Right ventricle myocardium superior (tissue), 1 donor: ENCODE data around the gene C11orf71. TPM values are rescaled to one million over a fixed set of nuclear protein-coding genes. Genes with fewer than 3 reads are reported as not detected.
A peak's percentile ranks its signal among the peaks of the same experiment; 100 is the strongest.

ENCODE experiments used
- ATAC-seq: fragments of 200-7000 bp; cut with Tn5 transposase; one replicate; pipeline ENCODE4 v1.9.1; 2020; ENCODE audit warnings: mild to moderate bottlenecking; ENCODE audit not compliant: poor library complexity
- DNase-seq: peaks from one replicate; pipeline ENCODE4 v3.0.0-alpha.2; 2020
- intact Hi-C: fragments of 100-400 bp; cut with DNase I; formaldehyde crosslinking; loops from one replicate; pipeline ENCODE4 v1.11.2; 2022
- long read RNA-seq: library from polyadenylated mRNA; unstranded; transcript quantifications from one replicate; pipeline ENCODE4 v2.0.0, GENCODE V29; 2021
- total RNA-seq: library from RNA; stranded (reverse); fragmentation: NEBNext Ultra II Directional; extraction: Animal tissue kit (Norgen Biotek cat#: 25700); gene quantifications from one replicate; pipeline ENCODE4 v1.2.1, GENCODE V29; 2021
- donor health status: DM: no; HTN: yes; CAD: no; lungs with severe emphysema.

Gene C11orf71, protein sequence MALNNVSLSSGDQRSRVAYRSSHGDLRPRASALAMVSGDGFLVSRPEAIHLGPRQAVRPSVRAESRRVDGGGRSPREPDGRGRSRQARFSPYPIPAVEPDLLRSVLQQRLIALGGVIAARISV
- total RNA-seq, result 8.9 TPM
- long read RNA-seq, transcript C11orf71-202 (1 exons, 1,980 nt), result major isoform, 24 of 24 reads
- long read RNA-seq, partial matches to known transcripts, result 0 of 24 reads
- long read RNA-seq, other reads (novel, unspliced or antisense), result 0 of 24 reads

DNA sequence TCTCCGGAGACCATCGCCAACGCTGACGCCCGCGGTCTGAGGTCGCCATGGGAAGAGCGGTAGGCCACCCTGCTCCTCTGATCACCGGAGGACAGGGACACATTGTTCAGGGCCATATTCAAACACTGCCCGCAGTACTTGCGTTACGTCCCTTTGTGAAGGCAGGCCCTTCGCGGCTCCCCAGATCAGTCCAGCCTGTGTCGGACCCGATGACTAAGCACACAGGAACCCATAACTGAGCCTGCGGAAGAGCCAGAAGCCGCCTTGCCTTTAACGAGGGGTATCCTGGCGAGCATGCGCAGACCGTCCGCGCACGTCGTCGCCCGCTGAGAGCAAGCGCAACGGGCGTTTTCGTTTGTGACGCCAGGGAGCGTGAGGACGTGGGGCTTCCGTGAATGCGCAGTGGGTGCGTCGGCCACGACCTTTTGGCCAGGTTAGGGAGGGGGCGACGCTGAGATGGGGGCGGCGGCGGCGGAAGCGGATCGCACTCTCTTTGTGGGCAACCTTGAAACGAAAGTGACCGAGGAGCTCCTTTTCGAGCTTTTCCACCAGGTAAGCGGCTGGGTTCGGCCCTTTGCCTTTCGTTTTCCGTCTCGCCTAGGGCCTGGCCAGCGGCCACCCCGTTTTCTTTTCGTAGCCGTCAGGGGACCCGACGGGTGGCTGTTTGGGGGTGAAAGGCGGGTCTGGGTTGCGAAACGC is at the start of gene C11orf71, which contains the start of gene RBM7:
C11orf71 (minus strand) TSS at position 296 of the 699 bp plus-strand sequence; CDS start at position 116, 180 bp downstream.
RBM7 (plus strand) TSS at position 451 of the 699 bp plus-strand sequence; CDS start at position 457, 6 bp downstream.
- DNase-seq, result peak; percentile 99
- ATAC-seq, result peak; percentile 98
- intact Hi-C loops, result no loop called here

DNA sequence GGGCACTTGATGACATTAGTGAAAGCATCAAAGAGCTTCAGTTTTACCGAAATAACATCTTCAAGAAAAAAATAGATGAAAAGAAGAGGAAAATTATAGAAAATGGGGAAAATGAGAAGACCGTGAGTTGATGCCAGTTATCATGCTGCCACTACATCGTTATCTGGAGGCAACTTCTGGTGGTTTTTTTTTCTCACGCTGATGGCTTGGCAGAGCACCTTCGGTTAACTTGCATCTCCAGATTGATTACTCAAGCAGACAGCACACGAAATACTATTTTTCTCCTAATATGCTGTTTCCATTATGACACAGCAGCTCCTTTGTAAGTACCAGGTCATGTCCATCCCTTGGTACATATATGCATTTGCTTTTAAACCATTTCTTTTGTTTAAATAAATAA is 49.5 kb upstream of the C11orf71 start:
- ATAC-seq (no peak), DNase-seq (no peak)
- intact Hi-C loops, result no loop called here

DNA sequence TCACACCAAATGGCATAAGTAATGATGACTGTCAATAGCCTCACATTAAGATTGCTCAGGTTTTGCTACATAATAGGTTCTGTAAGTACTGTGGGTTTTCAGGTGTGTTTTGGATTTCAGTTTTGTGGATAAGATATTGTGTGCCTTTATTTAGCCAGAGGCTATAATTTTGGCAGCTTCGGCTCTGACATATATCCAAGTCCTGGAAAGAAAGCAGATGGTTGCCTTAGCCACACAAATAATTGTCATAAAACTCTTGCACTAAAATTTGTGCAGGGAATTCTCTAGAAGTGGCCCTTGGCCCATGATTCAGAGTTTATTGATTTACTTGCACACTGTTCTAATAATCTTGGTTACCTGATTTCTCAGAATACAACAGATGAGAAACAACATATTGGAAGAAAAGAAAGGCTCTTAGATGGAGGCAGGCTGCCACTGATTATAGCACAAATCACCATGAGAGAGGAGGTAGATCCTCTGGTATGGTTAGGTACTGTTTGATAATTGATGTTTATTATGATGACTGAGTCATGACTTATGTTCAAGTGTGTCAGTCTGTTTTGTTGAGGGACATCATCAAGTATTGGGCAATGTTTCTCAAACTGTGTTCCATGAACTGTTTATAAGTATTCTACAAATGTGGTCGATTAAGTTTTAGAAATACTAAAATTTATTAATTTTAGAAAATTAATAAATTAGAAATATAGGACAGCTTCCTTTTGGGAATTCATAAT is 48.6 kb upstream of the C11orf71 start:
- intact Hi-C loops, result no loop called here
- DNase-seq, result no peak
- peak; percentile 48 for ATAC-seq

DNA sequence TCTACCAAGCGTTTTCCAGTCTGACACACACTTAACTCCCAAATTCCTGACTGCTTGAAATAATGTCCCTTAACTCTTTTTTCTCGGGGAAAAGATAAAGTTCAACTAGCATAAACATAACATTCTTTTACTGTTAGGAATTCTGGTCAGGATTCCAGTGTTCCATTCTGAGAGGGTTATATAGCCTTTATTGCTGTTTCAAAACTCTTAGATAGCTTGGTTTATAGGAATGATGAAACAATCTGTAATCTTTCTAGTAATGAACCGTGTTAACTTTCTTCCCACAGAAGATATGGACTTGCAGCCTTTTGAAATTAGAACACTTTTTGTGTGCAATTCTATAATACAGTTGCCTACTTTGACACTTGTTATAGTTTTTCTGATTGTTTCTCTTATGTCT is 47.6 kb upstream of the C11orf71 start:
- ATAC-seq (no peak), DNase-seq (no peak)
- intact Hi-C loops, result no loop called here

DNA sequence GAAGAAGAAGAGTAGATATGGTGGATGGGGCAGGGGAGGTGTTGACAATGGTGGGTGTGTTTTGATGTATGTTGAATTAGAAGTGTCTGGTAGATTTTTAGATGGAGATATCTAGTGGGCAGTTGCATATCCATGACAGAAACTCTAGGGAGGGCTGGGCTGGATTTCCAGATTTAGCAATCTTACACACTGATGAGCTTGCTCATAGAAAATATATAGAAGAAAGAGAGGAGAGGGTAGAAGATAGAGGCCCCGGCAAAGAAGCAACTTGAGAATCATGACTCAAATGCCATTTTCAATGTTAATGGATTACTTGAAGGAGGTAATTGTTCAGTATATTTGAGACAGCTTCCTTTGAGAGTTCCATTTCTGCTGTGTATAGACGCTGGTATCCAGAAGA is 47.1 kb upstream of the C11orf71 start:
- DNase-seq (no peak), ATAC-seq (no peak)
- intact Hi-C loops, result no loop called here

DNA sequence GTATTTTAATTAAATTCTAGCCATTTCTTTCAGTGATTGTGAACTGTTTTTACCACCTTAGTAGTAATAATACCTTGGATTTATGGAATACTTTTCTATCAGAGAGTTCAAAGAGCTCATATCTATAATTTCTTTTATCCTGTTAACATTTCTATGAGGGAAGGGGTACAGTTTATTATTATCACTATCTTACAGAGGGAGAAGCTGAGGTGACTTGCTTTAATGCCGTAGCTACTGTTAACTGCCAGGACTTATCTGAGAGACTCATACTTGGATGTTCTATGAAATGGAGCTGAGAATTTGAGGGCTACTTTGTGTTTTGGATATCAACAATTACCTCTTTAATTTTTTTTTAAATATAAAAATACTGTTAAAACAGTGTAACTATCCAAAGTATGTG is 42.2 kb upstream of the C11orf71 start:
- intact Hi-C loops, result no loop called here
- ATAC-seq (no peak), DNase-seq (no peak)

DNA sequence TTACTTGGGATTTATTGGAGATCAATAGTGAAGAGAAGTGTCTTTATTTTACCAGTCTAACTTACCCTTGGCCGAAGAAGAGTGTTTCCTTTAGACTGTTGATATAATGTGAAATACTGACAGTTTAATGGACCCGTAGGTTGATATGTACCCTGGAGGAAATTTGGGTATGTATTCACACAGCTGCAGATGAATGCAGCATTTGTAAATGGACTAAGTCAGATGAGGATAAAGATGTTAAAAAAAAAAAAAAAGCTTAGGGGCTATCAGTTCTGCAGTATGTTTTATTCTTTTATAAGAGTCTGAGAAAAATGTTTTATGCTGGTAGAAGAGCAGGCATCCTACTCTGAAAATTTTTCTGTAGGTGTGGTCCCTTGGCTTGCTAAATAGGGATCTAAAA is 41.6 kb upstream of the C11orf71 start:
- DNase-seq, result no peak
- intact Hi-C loops, result no loop called here
- ATAC-seq, result no peak

DNA sequence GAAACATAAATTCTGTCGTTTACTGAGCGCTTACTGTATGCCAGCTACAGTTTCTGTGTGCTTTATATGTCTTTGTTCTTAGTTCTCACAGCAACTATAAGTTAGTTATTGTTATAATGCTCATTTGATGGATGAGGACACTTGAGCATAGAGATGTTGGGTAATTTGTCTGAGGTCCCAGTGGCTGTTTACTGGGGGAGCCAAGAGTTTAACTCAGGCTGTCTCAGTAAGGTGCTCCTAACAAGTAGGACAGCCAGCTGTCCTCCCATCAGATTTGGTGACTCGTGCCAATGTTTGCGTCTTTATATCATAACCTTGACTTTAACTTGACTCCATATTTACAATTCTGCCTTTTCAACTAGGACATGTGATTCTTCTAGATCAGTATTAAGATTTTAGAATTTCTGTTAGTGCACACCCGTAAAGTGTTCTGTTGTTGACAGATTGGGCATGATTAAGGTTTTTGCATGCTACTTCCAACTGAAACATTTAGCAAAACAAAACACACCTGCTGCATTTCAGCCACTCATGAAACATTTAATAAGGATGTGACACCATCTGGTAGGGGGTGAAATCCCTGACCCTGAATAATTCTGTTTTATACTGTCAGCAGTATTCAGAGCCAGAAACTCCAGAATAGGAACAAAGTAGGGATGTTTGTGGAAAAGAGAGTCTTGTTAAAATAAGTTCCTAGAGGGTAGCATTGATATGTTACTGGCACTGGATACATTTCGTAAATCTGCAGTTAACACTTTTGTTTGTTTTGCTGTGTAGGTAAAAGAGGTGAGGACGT is 40.9 kb upstream of the C11orf71 start:
- no peak for ATAC-seq
- intact Hi-C loops, result no loop called here
- DNase-seq, result no peak

DNA sequence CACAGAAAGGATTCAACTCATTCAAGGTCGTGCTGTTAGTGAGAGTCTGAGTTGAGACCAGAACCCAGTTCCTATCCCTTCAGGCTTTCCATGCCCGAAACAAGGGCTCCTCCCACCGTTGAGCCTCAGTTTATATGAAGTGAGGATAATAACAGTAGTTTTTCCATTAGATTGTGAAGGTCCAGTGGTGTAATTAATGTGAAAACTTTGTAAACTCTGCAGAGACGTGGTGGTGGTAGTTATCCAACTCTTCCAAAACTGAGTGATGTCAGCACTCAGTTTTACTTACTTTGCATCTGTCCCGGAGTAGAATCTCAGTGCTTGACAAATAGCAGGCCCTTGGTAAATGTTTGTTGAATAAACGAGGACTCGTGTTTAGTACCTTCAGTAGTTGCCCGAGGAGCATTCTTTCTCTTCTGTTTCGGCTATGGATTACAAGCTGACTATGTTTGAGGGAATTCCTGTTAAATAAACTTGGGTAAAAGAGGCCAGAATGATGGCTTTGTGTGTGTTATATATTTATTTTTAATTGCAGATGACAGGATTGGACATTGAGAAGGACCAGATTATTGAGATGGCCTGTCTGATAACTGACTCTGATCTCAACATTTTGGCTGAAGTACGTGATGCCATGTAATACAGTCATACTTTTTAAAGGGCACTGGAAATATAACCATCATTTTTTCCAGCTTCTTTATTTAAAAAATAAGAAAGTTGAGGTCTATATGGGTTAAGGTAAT is 40.0 kb upstream of the C11orf71 start:
- intact Hi-C loops, result no loop called here
- ATAC-seq (peak; percentile 2), DNase-seq (no peak)

DNA sequence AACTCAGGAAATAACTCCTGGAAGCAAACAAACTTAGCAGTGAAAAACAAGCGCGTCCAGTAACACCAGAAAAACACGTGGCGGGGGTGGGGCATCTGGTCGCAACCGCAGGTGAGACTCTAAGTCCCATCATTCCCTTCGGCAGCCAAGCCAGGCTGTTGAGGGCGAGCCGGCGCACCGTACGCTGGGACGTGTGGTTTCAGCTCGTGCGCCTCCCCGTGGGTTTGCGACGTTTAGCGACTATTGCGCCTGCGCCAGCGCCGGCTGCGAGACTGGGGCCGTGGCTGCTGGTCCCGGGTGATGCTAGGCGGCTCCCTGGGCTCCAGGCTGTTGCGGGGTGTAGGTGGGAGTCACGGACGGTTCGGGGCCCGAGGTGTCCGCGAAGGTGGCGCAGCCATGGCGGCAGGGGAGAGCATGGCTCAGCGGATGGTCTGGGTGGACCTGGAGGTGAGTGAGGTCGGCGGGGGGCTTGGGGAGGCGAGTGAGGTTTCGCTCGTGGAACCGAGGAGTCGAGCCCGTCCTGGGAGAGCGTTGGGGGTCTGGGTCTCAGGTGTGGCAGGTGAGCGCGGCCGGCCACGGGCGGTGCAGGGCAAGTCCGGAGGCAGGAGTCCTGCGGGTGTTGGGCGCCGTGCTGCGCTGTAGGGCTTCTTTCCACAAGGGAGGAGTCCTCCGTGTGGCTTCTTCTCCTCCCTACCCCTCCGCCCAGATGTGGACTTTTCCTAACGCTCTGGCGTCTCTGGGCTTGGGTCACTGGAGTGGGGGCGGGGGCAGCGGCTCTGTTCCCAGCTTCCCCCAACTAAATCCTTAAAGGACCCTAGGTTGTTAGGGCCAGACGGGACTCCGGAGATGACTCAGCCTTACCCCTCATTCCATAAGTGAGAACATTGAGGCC is 39.2 kb upstream of the C11orf71 start, which contains the start of gene REXO2:
REXO2 (plus strand) TSS at position 239 of the 892 bp plus-strand sequence; CDS start at position 301, 62 bp downstream.
- intact Hi-C loops, result no loop called here

DNA sequence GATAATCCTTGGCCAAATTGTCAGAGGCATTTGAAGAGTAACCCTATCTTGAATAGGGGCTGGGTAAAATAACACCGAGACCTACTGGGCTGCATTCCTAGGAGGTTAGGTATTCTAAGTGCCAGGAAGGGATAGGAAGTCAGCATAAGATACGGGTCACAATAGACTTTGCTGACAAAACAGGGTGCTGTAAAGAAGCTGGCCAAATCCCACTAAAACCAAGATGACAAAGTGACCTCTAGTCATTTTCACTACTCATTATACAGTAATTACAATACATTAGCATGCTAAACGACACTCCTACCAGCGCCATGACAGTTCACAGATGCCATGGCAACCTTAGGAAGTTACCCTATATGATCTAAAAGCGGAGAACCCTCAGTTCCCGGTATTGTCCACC is 38.0 kb upstream of the C11orf71 start:
- no peak for DNase-seq
- intact Hi-C loops, result no loop called here
- no peak for ATAC-seq

More for the DNA sequence above, 39.2 kb upstream of the C11orf71 start, which contains the start of gene REXO2:
- peak; percentile 99 for ATAC-seq
- DNase-seq, result peak; percentile 98

DNA sequence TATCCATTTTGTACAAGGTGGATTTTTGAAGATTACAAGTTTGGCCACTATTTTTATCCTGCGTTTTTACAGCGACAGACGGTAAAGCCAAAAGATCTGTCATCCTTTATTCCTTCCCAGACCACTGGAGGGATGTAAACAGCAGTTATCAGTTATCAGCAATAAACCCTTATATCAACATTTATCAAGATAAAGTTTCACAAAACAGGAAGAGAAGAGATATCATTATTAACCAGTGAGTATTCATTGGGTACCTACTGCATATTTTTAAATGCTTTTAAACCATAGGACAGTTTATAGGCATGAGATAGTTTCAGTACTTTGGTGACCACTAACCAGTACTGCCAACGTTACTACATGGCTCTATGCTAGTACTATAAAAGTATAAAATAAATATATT is 33.1 kb upstream of the C11orf71 start:
- DNase-seq (no peak), ATAC-seq (no peak)
- intact Hi-C loops, result no loop called here

DNA sequence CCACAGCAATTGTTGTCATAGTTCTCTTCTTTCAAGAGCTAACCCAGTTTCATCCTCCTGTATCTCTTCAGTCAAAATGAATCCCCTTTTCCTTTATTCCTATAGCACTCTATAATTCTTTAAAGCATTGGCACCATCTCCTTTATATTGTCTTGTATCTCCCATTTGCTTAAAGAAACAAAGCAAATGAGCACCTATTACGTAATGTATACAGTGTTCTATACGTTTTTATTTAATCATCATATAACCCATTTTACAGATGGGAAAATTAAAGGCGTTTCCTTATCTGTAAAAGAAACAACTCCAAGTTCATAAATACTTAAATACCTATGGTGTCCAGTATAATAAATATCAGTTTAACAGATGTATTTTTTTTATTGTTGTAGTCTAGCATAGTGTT is 32.6 kb upstream of the C11orf71 start:
- intact Hi-C loops, result no loop called here
- ATAC-seq, result no peak
- no peak for DNase-seq

DNA sequence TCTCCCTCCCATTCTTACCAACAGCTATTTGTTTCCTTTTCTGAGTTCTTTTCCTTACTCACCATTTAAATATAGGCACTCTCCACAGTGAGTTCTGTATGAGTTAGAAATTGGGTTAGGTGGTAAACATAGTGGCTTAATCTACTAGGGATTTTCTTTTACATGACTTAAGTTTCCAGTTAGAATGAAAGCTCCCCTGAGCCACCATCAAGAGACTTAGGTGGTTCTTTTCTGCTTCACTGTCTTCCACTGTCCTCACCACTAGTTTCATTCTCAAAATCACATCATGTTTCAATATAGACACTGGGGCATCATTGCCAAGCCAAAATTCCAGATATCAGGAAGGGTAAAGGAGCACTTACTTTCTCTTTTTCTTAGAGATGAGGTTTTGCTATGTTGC is 30.0 kb upstream of the C11orf71 start:
- ATAC-seq, result no peak
- DNase-seq, result no peak
- intact Hi-C loops, result no loop called here

DNA sequence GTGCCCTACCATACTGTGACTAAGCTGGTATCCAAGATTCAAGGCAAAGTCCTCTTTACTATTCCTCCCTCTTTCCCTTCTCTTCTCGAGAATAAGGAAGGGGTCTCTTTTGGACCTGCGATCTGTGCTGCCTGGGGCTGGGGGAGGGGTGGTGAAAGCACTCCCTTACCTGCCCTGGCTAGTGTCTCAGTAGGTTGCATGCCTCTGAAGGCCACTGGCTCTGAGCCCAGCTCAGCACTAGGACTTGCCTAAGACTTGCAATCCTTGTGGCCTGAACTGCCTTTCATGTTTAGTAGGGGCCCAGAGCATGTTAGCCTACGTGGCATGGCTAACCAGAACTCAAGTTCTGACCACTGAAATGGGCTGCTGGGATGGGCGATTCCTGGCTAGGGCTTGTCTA is 26.0 kb upstream of the C11orf71 start:
- intact Hi-C loops, result no loop called here
- ATAC-seq (no peak), DNase-seq (no peak)

DNA sequence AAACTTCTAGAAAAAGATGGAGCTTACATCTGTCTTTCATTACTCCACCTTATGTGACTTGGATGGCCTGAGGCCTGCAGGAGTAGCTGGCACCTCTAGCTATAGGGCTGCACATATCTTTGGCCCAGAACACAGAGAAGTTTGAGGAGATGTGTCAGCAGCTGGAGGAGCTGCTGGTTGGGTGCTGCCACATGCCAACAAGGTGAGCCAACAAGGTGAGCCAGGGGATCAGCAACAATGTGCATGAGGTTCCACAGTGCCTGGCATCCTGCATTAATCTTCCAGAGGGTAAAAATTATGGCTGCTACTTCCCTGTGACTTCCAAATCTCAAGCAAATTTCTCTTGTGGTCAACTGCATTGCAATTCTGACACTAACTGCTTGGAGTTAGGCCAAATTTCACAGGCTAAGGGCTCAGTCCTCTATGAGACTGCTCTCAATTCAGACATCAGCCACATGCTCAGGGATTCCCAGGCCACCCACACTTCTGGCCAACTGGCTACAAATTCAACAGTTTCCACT is 16.2 kb upstream of the C11orf71 start:
- no peak for DNase-seq
- ATAC-seq, result peak; percentile 58

DNA sequence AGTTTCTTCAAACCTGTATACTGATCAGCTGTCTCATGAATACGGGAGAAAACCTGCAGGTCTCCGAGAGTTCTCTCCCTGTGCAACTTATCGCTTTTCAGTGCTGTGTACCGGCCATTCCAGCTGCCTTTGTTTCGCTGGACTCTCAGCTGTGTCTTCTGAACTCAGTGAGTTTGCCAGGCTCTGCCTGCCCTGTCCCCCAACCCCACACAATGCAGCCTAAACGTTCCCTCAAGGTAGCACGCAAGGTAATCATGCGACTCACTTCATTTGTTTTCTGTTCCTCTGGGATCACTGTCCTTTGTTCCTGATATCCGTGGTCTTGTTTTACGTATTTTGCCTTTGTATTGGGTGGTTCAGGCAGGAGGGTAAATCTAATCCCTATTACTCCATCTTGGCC is 13.6 kb upstream of the C11orf71 start:
- DNase-seq, result no peak
- ATAC-seq, result no peak
- intact Hi-C loops, result no loop called here

More for the DNA sequence above, 16.2 kb upstream of the C11orf71 start:
- intact Hi-C loops, result no loop called here
